A549 (cell line): ENCODE measurements around the gene DCAF5. TPM values are rescaled to one million over a fixed set of nuclear protein-coding genes. Genes with fewer than 3 reads are reported as not detected.

Source experiments
- ATAC-seq, 2 experiments: fragments of 200-7000 bp in 1 of 2; fragments of >200 bp in 1 of 2; cut with Nextera tagmentation in 1 of 2; cut with Tn5 transposase in 1 of 2; 3 replicates each; pipeline versions ENCODE4 v1.8.0 to v1.9.1; 2018 to 2020; ENCODE audit warnings: mild to moderate bottlenecking in 1 of 2, moderate library complexity in 1 of 2
- CTCF ChIA-PET: fragments of 300-600 bp; sonication (Branson Sonifier 250); formaldehyde crosslinking; extraction: SDS; loops from one replicate; lab custom pipeline; 2021; ENCODE audit warnings: antibody characterized with exemption, inconsistent platforms; lab: Yijun Ruan, JAX
- POLR2A ChIA-PET: fragments of 350-600 bp; formaldehyde crosslinking; extraction: SDS; loops from one replicate; lab custom pipeline; 2021; ENCODE audit warnings: antibody characterized with exemption, inconsistent platforms; lab: Yijun Ruan, JAX
- DNase-seq, 2 experiments: peaks; one replicate each; pipeline versions ENCODE4 v3.0.0 to v3.0.0-alpha.2; 2011 to 2016; ENCODE audit warnings: low read depth in 1 of 2, low spot score in 1 of 2
- FAIRE-seq: peaks from 2 replicates; lab custom pipeline; 2011; peaks lifted over from hg19 to GRCh38; lab: Jason Lieb, UNC
- H3K27ac ChIP-seq, 2 experiments: fragments of >200 bp; sonication (Bioruptor Twin); formaldehyde crosslinking; 3 replicates each; pipeline ENCODE4 v1.5.1; 2016 to 2017
- H3K4me1 ChIP-seq: fragments of >200 bp; sonication (Bioruptor Twin); formaldehyde crosslinking; 3 replicates; pipeline ENCODE4 v1.6.1; 2016
- H3K4me2 ChIP-seq: fragments of >200 bp; sonication (Bioruptor Twin); formaldehyde crosslinking; 3 replicates; pipeline ENCODE4 v1.6.1; 2016
- H3K4me3 ChIP-seq: fragments of >200 bp; sonication (Bioruptor Twin); formaldehyde crosslinking; 3 replicates; pipeline ENCODE4 v1.5.1; 2016
- H3K9me3 ChIP-seq: fragments of >200 bp; sonication (Bioruptor Twin); formaldehyde crosslinking; 3 replicates; pipeline ENCODE4 v1.6.1; 2016
- CEBPB ChIP-seq, 2 experiments: fragments of >200 bp in 1 of 2; sonication (Bioruptor Twin) in 1 of 2; formaldehyde crosslinking in 1 of 2; IDR thresholded peaks; 2 replicates each; pipeline ENCODE4 v1.6.1; 2012 to 2016
- CHD2 ChIP-seq: fragments of 150-350 bp; IDR thresholded peaks from 2 replicates; pipeline ENCODE4 v1.6.1; 2014; ENCODE audit warnings: low read length; ENCODE audit not compliant: partially characterized antibody
- E2F6 ChIP-seq: IDR thresholded peaks from 2 replicates; pipeline ENCODE4 v1.6.1; 2012; ENCODE audit warnings: low read depth, borderline replicate concordance
- EHF ChIP-seq: fragments of 250-450 bp; sonication (Bioruptor Pico); IDR thresholded peaks from 2 replicates; pipeline ENCODE4 v1.5.0; 2020; ENCODE audit warnings: mild to moderate bottlenecking
- ELK1 ChIP-seq: fragments of 150-350 bp; IDR thresholded peaks from 2 replicates; pipeline ENCODE4 v1.6.1; 2014; ENCODE audit warnings: low read depth, mild to moderate bottlenecking, low read length
- FOSB ChIP-seq: fragments of 250-450 bp; sonication (Bioruptor Pico); IDR thresholded peaks from 2 replicates; pipeline ENCODE4 v1.5.0; 2020; ENCODE audit warnings: mild to moderate bottlenecking, moderate library complexity
- FOSL2 ChIP-seq, 2 experiments: fragments of 450-650 bp in 1 of 2; fragments of >200 bp in 1 of 2; sonication (Bioruptor Twin) in 1 of 2; formaldehyde crosslinking; IDR thresholded peaks; 2 replicates each; pipeline versions ENCODE4 v1.5.0 to v1.6.1; 2016 to 2020; ENCODE audit warnings: mild to moderate bottlenecking in 1 of 2, moderate library complexity in 1 of 2
- HES2 ChIP-seq: fragments of >200 bp; sonication (Bioruptor Twin); formaldehyde crosslinking; IDR thresholded peaks from 2 replicates; pipeline ENCODE4 v1.6.1; 2016
- HOXA7 ChIP-seq: fragments of 250-450 bp; sonication (Bioruptor Pico); IDR thresholded peaks from 2 replicates; pipeline ENCODE4 v1.5.0; 2020; ENCODE audit warnings: mild to moderate bottlenecking, moderate library complexity
- JUN ChIP-seq, 2 experiments: fragments of >200 bp; sonication (Bioruptor Twin); formaldehyde crosslinking; IDR thresholded peaks; 2 replicates in 1 of 2; 3 replicates in 1 of 2; pipeline ENCODE4 v1.6.1; 2016 to 2017
- JUNB ChIP-seq: fragments of >200 bp; sonication (Bioruptor Twin); formaldehyde crosslinking; IDR thresholded peaks from 2 replicates; pipeline ENCODE4 v1.6.1; 2016
- POLR2A ChIP-seq: IDR thresholded peaks from 2 replicates; pipeline ENCODE4 v1.6.1; 2012; ENCODE audit warnings: mild to moderate bottlenecking, low read length
- RAD21 ChIP-seq, 2 experiments: fragments of >200 bp in 1 of 2; sonication (Bioruptor Twin) in 1 of 2; formaldehyde crosslinking in 1 of 2; IDR thresholded peaks in 1 of 2; conservative IDR thresholded peaks in 1 of 2; 2 replicates in 1 of 2; 3 replicates in 1 of 2; pipeline ENCODE4 v1.6.1; 2012 to 2018; ENCODE audit warnings: inconsistent platforms in 1 of 2
- RARB ChIP-seq: fragments of 250-450 bp; sonication (Bioruptor Pico); IDR thresholded peaks from 2 replicates; pipeline ENCODE4 v1.8.0; 2021; ENCODE audit warnings: mild to moderate bottlenecking, moderate library complexity
- RCOR1 ChIP-seq: fragments of 150-350 bp; IDR thresholded peaks from 2 replicates; pipeline ENCODE4 v1.6.1; 2014; ENCODE audit warnings: antibody characterized with exemption, low read length, low read depth
- REST ChIP-seq: fragments of 200-600 bp; sonication (generic); IDR thresholded peaks from 2 replicates; pipeline ENCODE4 v1.6.1; 2016; ENCODE audit warnings: antibody characterized with exemption, mild to moderate bottlenecking, moderate library complexity
- TFCP2L1 ChIP-seq: fragments of 250-450 bp; sonication (Bioruptor Pico); IDR thresholded peaks from 2 replicates; pipeline ENCODE4 v1.5.0; 2021; ENCODE audit warnings: mild to moderate bottlenecking
- ZNF302 ChIP-seq: fragments of 250-450 bp; sonication (Bioruptor Pico); IDR thresholded peaks from 2 replicates; pipeline ENCODE4 v1.9.0; 2021; ENCODE audit warnings: inconsistent platforms, mild to moderate bottlenecking, moderate library complexity
- WGBS: methylation state at CpG from one replicate; pipeline ENCODE4 v1.1.6; 2017; ENCODE audit errors: missing lambda C conversion rate; 5-methylcytosine and 5-hydroxymethylcytosine counted together
- polyA plus RNA-seq, 4 experiments: library from polyadenylated mRNA; depleted of rRNA in 3 of 4; stranded (reverse); fragments of >200 nt; fragmentation: RNase III in 1 of 4; extraction: RNeasy Plus Mini Kit Qiagen cat#74134 plus additional on column Dnase treatment in 1 of 4; gene quantifications; 2 replicates in 3 of 4; 3 replicates in 1 of 4; pipeline ENCODE4 v1.2.3, GENCODE V29; 2011 to 2017

Gene DCAF5
- polyA plus RNA-seq, 2 of the 4 experiments (the other 2 are of a cell fraction) = 14.3 to 23.7 TPM

GRCh38 chr14:69059658-69060623 is 93.0 kb downstream of the DCAF5 start:
- peaks cover 17% of the 10 kb centered on the region for H3K4me1 ChIP-seq
- peak overlapping the region; percentile 56 to 77 for H3K27ac ChIP-seq
- no peak overlapping the region for H3K4me3 ChIP-seq
- FAIRE-seq (no peak), DNase-seq (peak; percentile 67 to 81)
- 65% methylated on average over 8 of the region's 8 CpGs for WGBS
- H3K9me3 ChIP-seq = no peaks in the 10 kb centered on the region
- H3K4me2 ChIP-seq = peak overlapping the region; percentile 42
- no peak for TF ChIP-seq TFCP2L1 (CRISPR knock-in tag)
- TF ChIP-seq FOSL2 (IDR thresholded peaks at IDR 0.05) = 0 out of 2 replicates have a peak, but pooled peaks have one; percentile 25
- peak; percentile 84 for TF ChIP-seq FOSL2 (CRISPR knock-in tag; IDR thresholded peaks at IDR 0.05)
- 0 out of 2 replicates have a peak, but pooled peaks have one; percentile 35 for TF ChIP-seq JUNB
- TF ChIP-seq, all 56 proteins: peak for 2
- CTCF ChIA-PET = interaction anchor here (0.6 to 2.8 kb wide), 14 partner anchors 10 to 197 kb away, joined by 3 to 15 read pairs (median 3); no protein-coding TSS in a partner anchor
- POLR2A ChIA-PET = interaction anchor here (0.9 kb wide), 1 partner anchor 82 kb away, joined by 3 read pairs; no protein-coding TSS in a partner anchor
- ATAC-seq = peak; percentile 95 to 97

- FAIRE-seq = no peak
Measured at GRCh38 chr14:69055999-69056788, 96.7 kb downstream of the DCAF5 start.

More at GRCh38 chr14:69055999-69056788, 96.7 kb downstream of the DCAF5 start:
- Histone ChIP-seq H3K4me1 (peaks cover 19% of the 10 kb centered on the region), H3K9me3 (no peaks in the 10 kb centered on the region), H3K4me3 (no peak overlapping the region), H3K27ac (no peak overlapping the region), H3K4me2 (no peak overlapping the region)
- TF ChIP-seq RCOR1 (no peak), RARB (CRISPR knock-in tag) (no peak), ELK1 (no peak), JUNB (no peak), RAD21 (conservative IDR thresholded peaks at IDR 0.05 in 1 of 2, IDR thresholded peaks at IDR 0.05 in 1 of 2) (no peak), POLR2A (no peak), FOSL2 (IDR thresholded peaks at IDR 0.05) (no peak), FOSL2 (CRISPR knock-in tag; IDR thresholded peaks at IDR 0.05) (no peak), CEBPB (IDR thresholded peaks at IDR 0.05) (no peak), HES2 (no peak), CHD2 (no peak), HOXA7 (CRISPR knock-in tag) (no peak), EHF (CRISPR knock-in tag) (no peak), FOSB (CRISPR knock-in tag) (no peak), ZNF302 (no peak), E2F6 (no peak), JUN (IDR thresholded peaks at IDR 0.05) (no peak), REST (no peak)
- CTCF ChIA-PET = interaction anchor here (1.3 to 3.0 kb wide), 6 partner anchors 8 to 145 kb away, joined by 3 to 10 read pairs (median 6); no protein-coding TSS in a partner anchor
- DNase-seq = no peak
- POLR2A ChIA-PET = no interaction called here
- ATAC-seq = no peak
- 80% methylated on average over 3 of the region's 3 CpGs for WGBS
